Right atrium auricular region (tissue), 2 donors: ENCODE measurements around the gene CEND1. TPM values are rescaled to one million over a fixed set of nuclear protein-coding genes. Genes with fewer than 3 reads are reported as not detected.

ENCODE experiments used
- DNase-seq: peaks from one replicate; pipeline ENCODE4 v3.0.0-alpha.2; 2019; ENCODE audit warnings: low spot score
- H3K27ac ChIP-seq, 2 donors: fragments of 200-600 bp; sonication (generic); 1 replicate in 1 of 2; 2 replicates in 1 of 2; pipeline ENCODE4 v1.5.1; 2016 to 2019
- H3K27me3 ChIP-seq, 2 donors: fragments of 200-600 bp; sonication (generic); one replicate each; pipeline versions ENCODE4 v1.5.1 to v1.6.0; 2017 to 2019
- H3K36me3 ChIP-seq: fragments of 200-600 bp; sonication (generic); one replicate; pipeline ENCODE4 v1.5.1; 2016
- H3K4me1 ChIP-seq, 2 donors: fragments of 200-600 bp; sonication (generic); one replicate each; pipeline versions ENCODE4 v1.5.1 to v1.6.0; 2017 to 2019
- H3K4me3 ChIP-seq, 2 donors: fragments of 200-600 bp; sonication (generic); 1 replicate in 1 of 2; 2 replicates in 1 of 2; pipeline ENCODE4 v1.5.1; 2017 to 2019; ENCODE audit warnings: mild to moderate bottlenecking in 1 of 2, moderate library complexity in 1 of 2
- H3K9me3 ChIP-seq, 2 donors: fragments of 200-600 bp; sonication (generic); one replicate each; pipeline ENCODE4 v1.5.1; 2019
- CTCF ChIP-seq, 2 donors: fragments of 200-600 bp; sonication (generic); IDR thresholded peaks; one replicate each; pipeline ENCODE4 v1.5.1; 2019; ENCODE audit warnings: antibody characterized with exemption in 2 of 2
- total RNA-seq, 2 donors: library from RNA; depleted of rRNA; stranded (reverse); fragments of >200 nt; gene quantifications; one replicate each; pipeline ENCODE4 v1.1.0, GENCODE V29; 2016

CEND1 gene
- total RNA-seq, 2 donors from 2014 or later: 1.1 TPM; not detected in 1

GRCh38 chr11:770642-771616, 19.0 kb downstream of the CEND1 start:
- Histone ChIP-seq H3K9me3 (no peaks in the 10 kb centered on the region), H3K4me3 (no peak overlapping the region), H3K27ac (no peak overlapping the region), H3K36me3 (peaks cover 34% of the 10 kb centered on the region), H3K4me1 (peaks cover 0 to 11% of the 10 kb centered on the region in 2 donors), H3K27me3 (no peaks in the 10 kb centered on the region)
- DNase-seq: no peak
- TF ChIP-seq CTCF (IDR thresholded peaks at IDR 0.05): no peak

GRCh38 chr11:769887-770641, 19.8 kb downstream of the CEND1 start:
- H3K36me3 ChIP-seq: peaks cover 38% of the 10 kb centered on the region
- TF ChIP-seq CTCF (IDR thresholded peaks at IDR 0.05): no peak
- H3K4me1 ChIP-seq: peaks cover 0 to 3% of the 10 kb centered on the region in 2 donors
- H3K9me3 ChIP-seq: no peaks in the 10 kb centered on the region
- H3K4me3 ChIP-seq: no peak overlapping the region
- no peaks in the 10 kb centered on the region for H3K27me3 ChIP-seq
- no peak for DNase-seq
- no peak overlapping the region for H3K27ac ChIP-seq

DNA sequence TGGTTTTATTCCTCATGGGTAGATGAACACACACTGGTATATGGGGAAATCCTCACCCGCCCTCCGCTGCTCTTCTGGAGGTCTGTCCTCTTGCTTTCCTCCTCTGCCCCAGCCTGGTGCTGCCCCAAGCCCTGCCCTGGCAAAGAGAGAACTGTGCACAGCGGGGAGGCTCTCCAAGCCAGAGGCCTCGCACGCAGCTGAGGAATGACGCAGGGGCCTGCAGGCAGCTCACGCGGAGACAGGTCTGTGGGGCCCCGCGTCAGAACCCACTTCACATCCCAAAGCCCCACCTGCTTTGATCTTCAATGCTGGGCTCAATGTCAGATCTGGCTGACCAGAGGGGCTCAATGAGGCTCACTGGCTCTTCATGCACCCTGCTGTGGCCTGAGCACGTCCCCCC, 22.7 kb downstream of the CEND1 start:
- no peaks in the 10 kb centered on the region for H3K4me1 ChIP-seq
- H3K4me3 ChIP-seq: no peak overlapping the region
- no peak overlapping the region for H3K27ac ChIP-seq
- no peaks in the 10 kb centered on the region for H3K9me3 ChIP-seq
- no peaks in the 10 kb centered on the region for H3K27me3 ChIP-seq
- no peak for TF ChIP-seq CTCF (IDR thresholded peaks at IDR 0.05)
- DNase-seq: no peak
- H3K36me3 ChIP-seq: peaks cover 51% of the 10 kb centered on the region

GRCh38 chr11:766936-767210, 23.0 kb downstream of the CEND1 start:
- no peak for TF ChIP-seq CTCF (IDR thresholded peaks at IDR 0.05)
- H3K36me3 ChIP-seq: peaks cover 52% of the 10 kb centered on the region
- no peak overlapping the region for H3K27ac ChIP-seq

DNA sequence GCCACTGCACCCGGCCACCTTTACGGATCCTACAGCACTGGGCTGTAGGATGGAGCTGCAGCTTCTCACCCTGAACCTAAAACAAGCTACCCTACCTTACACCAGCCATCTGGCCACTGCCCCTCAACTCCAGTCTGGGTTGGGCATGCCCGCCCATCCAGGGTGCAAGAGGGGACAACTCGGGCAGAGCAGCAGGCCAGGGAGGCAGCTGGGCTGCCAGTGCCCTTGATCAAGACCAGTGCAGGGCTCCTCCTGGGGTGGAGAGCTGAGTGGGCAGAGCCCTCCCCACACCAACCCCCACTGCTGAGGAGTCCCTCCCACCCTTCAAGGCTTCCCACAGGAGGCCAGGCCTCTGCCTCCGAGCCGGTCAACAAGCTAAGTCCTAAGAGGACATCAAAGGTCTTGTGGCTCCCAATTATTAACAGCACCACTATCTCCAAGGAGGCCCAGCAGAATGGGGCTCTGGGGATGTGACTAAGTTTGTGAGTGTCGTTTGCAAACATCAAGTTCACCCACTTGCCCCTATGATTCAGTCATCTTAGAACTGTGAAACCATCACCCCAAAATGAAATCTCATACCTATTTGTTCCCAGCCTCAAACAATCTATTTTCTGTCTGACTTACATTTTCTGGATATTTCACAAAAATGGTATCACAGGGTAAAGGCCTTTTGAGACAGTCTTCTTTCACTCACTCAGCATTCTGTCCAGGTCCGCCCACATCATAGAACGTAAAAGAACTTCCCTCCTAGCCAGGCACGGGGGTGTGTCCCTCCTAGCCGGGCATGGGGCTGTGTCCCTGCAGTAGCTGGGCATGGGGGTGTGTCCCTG, 23.6 kb downstream of the CEND1 start:
- TF ChIP-seq CTCF (IDR thresholded peaks at IDR 0.05): no peak
- peaks cover 52% of the 10 kb centered on the region for H3K36me3 ChIP-seq
- no peak overlapping the region for H3K27ac ChIP-seq

More at GRCh38 chr11:766936-767210, 23.0 kb downstream of the CEND1 start:
- DNase-seq: no peak
- H3K4me1 ChIP-seq: no peaks in the 10 kb centered on the region
- no peak overlapping the region for H3K4me3 ChIP-seq
- no peaks in the 10 kb centered on the region for H3K9me3 ChIP-seq
- no peaks in the 10 kb centered on the region for H3K27me3 ChIP-seq

More for the DNA sequence above, 23.6 kb downstream of the CEND1 start:
- H3K27me3 ChIP-seq: no peaks in the 10 kb centered on the region
- no peaks in the 10 kb centered on the region for H3K9me3 ChIP-seq
- no peaks in the 10 kb centered on the region for H3K4me1 ChIP-seq
- DNase-seq: no peak
- H3K4me3 ChIP-seq: no peak overlapping the region
